Measurements from ENCODE around the gene SKIDA1. TPM values are rescaled to one million over a fixed set of nuclear protein-coding genes. Genes with fewer than 3 reads are reported as not detected.

Gene SKIDA1
- total RNA-seq, 1 donor from 2014 or later: 0.58 TPM

DNA sequence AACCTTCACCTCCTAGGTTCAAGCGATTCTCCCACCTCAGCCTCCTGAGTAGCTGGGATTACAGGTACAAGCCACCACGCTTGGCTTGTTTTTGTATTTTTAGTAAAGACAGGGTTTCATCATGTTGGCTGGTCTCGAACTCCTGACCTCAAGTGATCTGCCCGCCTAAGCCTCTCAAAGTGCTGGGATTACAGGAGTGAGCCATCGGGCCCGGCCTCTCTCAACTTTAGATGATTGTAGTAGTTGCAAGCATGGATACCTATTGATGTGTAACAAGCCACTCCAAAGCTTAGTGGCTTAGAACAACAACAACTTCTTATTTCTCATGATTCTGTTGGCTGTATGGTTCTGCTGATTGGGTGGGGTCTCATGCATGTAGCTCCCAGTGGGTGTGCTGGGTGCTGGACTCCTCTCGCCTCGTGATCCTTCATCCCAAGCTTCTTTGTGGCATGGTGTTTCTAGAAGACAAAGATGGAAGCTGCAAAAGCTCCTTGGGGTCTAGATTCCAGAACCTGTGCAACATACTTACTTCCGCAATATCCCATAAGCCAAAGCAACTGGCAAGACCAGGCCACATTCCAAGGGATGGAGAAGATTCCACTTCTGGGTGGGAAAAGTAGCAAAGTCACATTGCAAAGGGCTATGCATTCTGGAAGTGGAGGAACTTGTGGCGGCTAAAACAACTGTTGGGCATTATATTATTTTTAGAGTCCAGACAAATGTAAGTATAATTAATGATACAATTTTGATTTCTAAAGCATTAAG, 37.9 kb downstream of the SKIDA1 start:
- DNase-seq (ENCODE audit: low spot score): no peak

- peak; percentile 11 for DNase-seq (ENCODE audit: low spot score)
These were observed 42.7 kb downstream of the SKIDA1 start for GRCh38 chr10:21482821-21483220.

DNA sequence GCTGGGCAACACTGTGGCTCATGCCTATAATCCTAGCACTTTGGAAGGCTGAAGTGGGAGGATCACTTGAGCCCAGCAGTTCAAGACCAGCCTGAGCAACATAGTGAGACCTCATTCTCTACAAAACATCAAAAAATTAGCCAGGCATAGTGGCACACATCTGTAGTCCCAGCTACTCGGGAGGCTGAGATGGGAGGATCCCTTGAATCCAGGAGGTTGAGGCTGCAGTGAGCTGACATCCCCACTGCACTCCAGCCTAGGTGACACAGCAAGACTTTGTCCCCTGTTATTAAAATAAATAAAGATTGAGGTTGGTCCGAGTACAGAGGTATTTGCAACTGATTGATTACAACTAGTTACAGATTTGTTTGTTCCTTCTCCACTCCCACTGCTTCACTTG, 44.1 kb downstream of the SKIDA1 start:
- DNase-seq (ENCODE audit: low spot score): no peak

GRCh38 chr10:21479570-21480315, 45.7 kb downstream of the SKIDA1 start:
- DNase-seq (ENCODE audit: low spot score): peak; percentile 41

- DNase-seq (ENCODE audit: low spot score): peak; percentile 3
These were observed 50.1 kb downstream of the SKIDA1 start for GRCh38 chr10:21475393-21475792.

- peak; percentile 35 for DNase-seq (ENCODE audit: low spot score)
These were observed 51.9 kb downstream of the SKIDA1 start for GRCh38 chr10:21473541-21473940.

- no peak for DNase-seq (ENCODE audit: low spot score)
These were observed 52.3 kb downstream of the SKIDA1 start for GRCh38 chr10:21473135-21473534.

- peak; percentile 55 for DNase-seq (ENCODE audit: low spot score)
These were observed 57.4 kb downstream of the SKIDA1 start for GRCh38 chr10:21468086-21468485.

DNA sequence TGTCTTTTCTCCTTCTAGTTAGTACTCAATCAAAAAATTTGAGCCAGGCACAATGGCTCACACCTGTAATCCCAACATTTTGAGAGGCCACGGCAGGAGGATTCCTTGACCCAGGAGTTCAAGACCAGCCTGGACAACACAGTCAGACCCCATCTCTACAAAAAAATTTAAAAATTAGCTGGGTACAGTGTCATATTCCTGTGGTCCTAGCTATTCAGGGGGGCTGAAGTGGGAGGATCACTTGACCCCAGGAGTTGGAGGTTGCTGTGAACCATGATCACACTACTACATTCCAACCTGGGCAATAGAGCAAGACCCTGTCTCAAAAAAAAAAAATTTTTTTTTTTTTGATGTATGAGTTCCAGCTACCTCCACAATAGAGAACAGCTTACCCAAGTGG, 57.8 kb downstream of the SKIDA1 start:
- peak; percentile 18 for DNase-seq (ENCODE audit: low spot score)

GRCh38 chr10:21464134-21464533, 61.3 kb downstream of the SKIDA1 start:
- DNase-seq (ENCODE audit: low spot score): peak; percentile 12

Small RNA genes within 50 kb of the gene (microRNA-seq; reads per million reads assigned to microRNA genes)
- gene MIR1915 (ENCODE audit: borderline number of aligned reads): not detected

Other genes with a start within 250 kb of the SKIDA1 start
- gene MLLT10, start 8.6 kb upstream of the SKIDA1 start, total RNA-seq: 42.1 TPM

Data from mesenteric fat pad (tissue), 1 donor.